IPS-18c (cell line): ENCODE measurements around the gene MCC.

ENCODE experiments used
- H3K4me3 ChIP-seq: 2 replicates; pipeline ENCODE4 v1.7.0; 2013; ENCODE audit warnings: low read depth, mild to moderate bottlenecking, low read length, moderate library complexity; ENCODE audit not compliant: insufficient read depth
- H3K9me3 ChIP-seq: one replicate; pipeline ENCODE4 v1.6.1; 2013; ENCODE audit warnings: mild to moderate bottlenecking, low read length, moderate library complexity; ENCODE audit not compliant: control insufficient read depth, insufficient read depth

Gene MCC

GRCh38 chr5:113384782-113385285 lies 103.4 kb downstream of the MCC start:
- Histone ChIP-seq H3K4me3 (no peak overlapping the region), H3K9me3 (no peaks in the 10 kb centered on the region)

DNA sequence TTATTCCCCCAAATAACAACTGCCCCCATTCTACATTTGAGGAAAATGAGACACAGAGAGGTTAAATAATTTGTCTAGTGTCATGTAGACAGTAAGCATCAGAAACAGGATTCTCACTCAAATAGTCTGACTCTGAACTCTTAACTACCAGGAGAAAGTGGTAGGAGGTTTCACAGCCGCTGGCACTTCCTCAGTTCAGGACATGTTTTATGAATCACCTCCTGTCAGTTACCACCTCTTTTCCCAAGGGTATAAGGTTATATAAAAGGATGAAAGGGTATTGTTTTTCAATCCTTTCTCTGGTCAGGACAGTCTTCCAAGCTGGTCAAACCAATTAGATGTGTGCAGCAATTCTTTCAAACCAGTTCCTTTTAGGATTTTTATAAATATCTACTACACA lies 105.5 kb downstream of the MCC start:
- H3K9me3 ChIP-seq, result no peaks in the 10 kb centered on the region
- H3K4me3 ChIP-seq, result no peak overlapping the region

- H3K9me3 ChIP-seq, result no peaks in the 10 kb centered on the region
- H3K4me3 ChIP-seq, result no peak overlapping the region
Observed at GRCh38 chr5:113381791-113382190, 106.5 kb downstream of the MCC start.

DNA sequence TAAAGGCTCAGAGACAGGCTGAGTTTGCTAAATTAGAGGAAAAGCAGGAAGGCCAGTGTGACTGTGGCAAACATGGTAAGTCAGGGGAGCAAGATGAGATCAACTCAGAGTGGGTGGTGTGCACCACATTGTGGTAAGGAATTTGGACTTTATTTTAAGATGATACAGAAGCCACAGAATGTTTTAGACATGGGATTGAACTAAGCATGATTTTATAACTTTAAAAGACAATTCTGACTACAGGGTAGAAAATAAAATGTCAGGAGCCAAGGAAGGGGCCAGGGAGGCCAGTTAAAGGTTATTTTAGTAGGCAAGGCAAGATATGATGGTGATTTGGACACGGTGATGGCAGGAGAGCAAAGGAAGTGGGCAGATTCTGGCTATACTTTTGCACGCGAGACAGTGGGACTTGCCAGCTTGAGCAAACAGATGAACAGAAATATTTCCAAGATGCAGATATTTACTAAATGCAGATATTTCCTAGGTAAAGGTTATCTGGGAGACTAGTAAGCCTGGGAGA lies 107.4 kb downstream of the MCC start:
- no peaks in the 10 kb centered on the region for H3K9me3 ChIP-seq
- no peak overlapping the region for H3K4me3 ChIP-seq

DNA sequence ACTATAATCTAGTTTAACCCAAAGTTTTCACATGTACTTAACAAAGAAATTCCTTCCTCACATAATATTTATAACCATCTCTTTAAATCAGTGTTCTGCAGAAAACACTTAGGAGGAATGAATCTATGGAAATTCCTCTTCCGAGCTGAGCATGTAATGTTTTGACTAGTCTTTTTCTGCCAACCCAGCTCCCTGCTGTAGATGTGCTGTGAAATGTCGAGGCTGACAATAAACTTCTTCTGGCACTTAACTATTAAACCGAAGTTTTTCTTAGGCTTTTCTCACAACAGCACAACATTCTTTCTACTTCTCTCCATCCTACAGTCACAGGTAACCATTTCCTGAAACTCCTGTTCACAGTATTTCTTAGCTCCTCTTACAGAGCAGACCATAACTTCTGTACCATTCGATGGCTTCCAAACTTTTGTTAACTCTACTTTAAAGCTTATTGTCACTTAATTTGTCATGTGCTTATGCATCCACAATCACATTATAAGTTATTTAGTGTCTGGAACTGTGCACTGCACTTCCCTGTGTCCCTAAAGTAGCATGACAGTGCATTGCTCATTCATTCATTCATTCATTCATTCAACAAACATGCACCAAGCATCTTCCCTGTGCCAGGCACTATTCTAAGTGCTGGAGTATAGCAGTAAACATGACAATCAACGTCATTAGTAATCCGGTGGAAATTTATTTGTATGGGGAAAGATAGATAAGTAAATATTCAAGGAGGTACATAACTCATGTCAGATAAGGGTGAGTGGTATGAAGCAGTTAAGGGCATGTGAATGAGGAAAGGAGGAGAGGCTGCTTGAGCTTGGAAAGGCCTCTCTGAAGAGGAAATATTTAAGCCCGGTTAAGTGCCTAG lies 108.1 kb downstream of the MCC start:
- H3K4me3 ChIP-seq, result no peak overlapping the region
- no peaks in the 10 kb centered on the region for H3K9me3 ChIP-seq

DNA sequence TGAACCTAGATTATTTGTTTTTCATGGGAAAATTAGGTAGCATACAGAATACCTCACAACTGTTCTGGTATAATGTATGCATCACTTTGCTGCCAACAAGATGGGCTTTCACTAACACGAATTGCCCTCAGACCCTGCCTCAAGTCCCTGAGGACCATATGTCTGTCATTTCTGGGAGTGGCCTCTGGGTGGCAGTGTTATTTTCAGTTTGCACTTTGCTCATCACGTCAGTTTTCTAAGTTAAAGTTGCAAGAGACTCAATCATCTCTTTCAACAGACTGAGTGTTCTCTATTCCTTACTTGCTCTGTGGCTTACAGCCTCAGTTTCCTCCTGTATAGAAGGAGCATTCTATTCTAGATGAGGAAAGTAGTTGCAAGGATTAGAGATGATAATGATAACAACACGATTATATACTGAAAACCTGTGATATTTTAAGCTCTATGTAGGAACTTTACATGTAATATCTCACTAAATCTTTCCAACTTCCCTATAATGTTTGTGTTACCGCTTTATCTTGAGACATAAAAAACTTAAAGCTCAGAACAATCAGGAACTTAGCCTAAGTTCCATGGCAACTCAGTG lies 109.2 kb downstream of the MCC start:
- no peaks in the 10 kb centered on the region for H3K9me3 ChIP-seq
- no peak overlapping the region for H3K4me3 ChIP-seq

DNA sequence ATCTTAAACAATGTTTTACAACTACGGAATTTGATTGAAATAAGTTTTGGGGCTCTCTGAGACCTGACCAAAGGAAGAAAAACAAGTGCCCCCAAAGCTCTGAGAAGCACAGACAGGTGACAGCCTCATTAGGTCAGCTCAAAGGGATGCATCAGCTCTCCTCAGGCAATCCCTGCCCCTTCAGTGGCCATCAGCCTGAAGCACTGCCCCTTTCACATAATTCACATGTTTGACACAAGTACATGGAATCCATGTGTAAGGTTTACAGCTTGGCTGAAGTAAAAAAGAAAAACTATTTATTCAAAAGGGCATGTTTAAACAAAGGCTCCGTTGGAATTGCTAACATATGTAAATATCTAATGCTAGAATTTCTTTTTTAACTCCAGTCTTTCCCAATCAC lies 109.7 kb downstream of the MCC start:
- Histone ChIP-seq H3K9me3 (no peaks in the 10 kb centered on the region), H3K4me3 (no peak overlapping the region)

DNA sequence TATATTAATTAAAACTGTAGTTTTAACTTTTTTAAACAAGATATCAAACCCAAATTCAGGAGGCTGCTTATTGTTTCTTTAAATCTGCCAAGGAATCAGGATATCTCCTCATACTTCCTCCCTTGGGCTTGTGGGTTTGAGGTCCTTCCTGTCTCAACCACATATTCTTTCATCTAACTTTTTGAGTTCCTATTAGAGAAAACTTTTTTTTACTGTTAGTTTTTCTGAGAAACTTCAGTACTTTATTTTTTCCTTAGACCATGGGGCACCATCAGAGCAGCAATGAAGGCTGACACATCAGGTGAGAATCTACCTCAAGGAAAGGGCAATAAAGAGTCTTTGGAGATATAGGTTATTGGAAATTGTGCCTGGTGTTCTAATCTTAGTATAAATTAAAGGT lies 110.2 kb downstream of the MCC start:
- Histone ChIP-seq H3K4me3 (no peak overlapping the region), H3K9me3 (no peaks in the 10 kb centered on the region)

DNA sequence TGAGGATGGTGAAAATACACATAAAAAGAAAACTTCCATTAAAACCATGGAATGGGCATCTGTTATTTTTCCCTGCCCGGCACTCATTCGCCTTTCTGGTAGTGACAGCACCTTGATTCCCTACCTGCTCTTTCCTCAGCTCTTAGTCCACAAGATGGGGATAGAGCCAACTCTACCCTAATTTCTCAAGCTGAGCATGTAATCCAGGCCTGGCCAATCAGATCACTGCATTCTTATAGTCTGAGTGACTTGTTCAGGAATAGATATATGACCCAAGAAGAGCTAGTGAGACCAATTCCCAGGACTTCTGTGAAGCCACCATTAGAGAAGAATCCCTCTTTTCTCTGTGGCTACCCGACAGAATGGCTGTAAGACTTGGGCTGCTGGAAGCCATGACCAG lies 111.6 kb downstream of the MCC start:
- Histone ChIP-seq H3K9me3 (no peaks in the 10 kb centered on the region), H3K4me3 (no peak overlapping the region)

DNA sequence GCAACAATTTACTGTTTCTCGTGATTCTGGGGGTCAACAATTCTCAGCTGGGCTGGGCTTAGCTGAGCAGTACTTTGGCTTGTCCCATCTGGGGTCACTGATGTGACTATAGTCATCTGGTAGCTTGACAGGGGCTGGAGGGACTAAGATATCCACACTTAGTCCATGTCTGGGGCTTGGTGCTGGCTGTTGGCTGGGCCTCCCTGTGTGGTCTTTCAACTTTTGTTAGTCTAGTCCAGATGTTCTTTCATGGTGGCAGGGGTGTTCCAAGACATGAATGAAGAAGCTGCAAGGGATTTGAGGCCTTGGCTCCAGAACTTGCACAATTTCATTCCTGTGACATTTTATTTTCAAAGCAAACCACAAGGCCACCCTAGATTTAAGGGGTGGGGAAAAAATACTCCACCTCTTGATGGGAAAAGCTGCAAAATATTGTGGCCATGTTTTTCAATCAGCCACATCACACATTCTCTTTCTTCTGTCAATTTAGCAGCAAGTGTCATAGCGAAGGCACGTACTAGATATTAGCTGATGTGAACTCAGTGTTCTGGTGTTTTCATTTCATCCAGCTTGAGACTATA lies 112.7 kb downstream of the MCC start:
- H3K4me3 ChIP-seq, result no peak overlapping the region

GRCh38 chr5:113373426-113373825 lies 114.8 kb downstream of the MCC start:
- Histone ChIP-seq H3K4me3 (no peak overlapping the region), H3K9me3 (no peaks in the 10 kb centered on the region)

More for the DNA sequence above, 112.7 kb downstream of the MCC start:
- H3K9me3 ChIP-seq, result no peaks in the 10 kb centered on the region

DNA sequence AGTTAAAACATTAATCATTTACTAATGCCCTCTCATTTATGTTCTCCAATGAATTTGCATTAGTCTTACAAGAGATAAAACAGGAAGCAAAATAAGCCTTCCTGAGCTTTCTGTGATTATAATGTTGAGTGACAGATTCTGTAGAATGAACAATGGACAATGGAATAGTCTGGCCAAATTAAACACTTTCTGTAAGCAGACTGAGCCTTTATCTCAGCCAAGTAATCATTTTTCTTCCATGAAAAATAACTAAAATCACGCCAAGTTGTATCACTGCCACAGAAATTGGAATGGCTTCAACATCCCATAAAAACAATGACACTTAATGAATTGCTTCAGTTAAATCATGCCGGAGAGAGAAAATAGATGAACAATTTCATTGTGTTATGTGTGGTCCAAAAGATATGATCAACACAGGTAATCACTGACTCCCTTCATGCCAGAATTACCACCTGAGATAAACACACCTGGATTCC lies 116.5 kb downstream of the MCC start:
- H3K4me3 ChIP-seq, result no peak overlapping the region

GRCh38 chr5:113367586-113367985 lies 120.7 kb downstream of the MCC start:
- Histone ChIP-seq H3K4me3 (no peak overlapping the region), H3K9me3 (peaks cover 12% of the 10 kb centered on the region)

More for the DNA sequence above, 116.5 kb downstream of the MCC start:
- H3K9me3 ChIP-seq, result no peaks in the 10 kb centered on the region

DNA sequence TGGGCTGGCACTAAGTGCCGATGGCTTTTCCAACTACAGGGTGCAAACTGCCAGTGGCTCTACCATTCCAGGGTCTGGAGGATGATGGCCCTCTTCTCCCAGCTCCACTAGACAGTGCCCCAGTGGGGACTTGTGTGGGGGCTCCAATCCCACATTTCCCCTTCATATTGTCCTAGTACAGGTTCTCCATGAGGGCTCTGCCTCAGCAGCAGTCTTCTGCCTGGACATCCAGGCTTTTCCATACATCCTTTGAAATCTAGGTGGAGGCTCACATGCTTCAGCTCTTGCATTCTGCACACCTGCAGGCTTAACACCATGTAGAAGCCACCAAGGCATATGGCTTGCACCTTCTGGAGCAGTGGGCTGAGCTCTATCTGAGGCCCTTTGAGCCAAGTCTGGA lies 123.8 kb downstream of the MCC start:
- peaks cover 12% of the 10 kb centered on the region for H3K9me3 ChIP-seq
- H3K4me3 ChIP-seq, result no peak overlapping the region

- Histone ChIP-seq H3K9me3 (peaks cover 12% of the 10 kb centered on the region), H3K4me3 (no peak overlapping the region)
Observed at GRCh38 chr5:113361701-113362100, 126.6 kb downstream of the MCC start.

DNA sequence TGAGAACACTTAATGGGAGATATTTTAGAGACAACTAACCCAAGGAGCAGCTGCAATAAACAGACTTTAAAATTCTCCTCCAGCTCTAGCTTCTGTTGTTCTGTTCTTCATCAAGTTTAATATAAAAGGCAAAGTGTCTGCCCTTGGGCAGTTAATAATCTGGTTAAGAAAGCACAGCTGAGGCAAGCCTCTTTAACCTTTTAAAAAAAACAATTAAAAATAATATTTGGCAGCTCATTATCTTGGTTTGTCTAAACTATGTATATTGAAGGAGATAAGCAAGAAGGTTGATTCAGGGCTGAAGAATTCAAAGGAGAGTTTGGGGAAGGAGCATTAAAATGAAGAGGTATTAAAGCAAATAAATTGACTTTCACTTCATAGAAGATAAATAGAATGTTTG lies 128.8 kb downstream of the MCC start:
- H3K4me3 ChIP-seq, result no peak overlapping the region
- H3K9me3 ChIP-seq, result peaks cover 5% of the 10 kb centered on the region

DNA sequence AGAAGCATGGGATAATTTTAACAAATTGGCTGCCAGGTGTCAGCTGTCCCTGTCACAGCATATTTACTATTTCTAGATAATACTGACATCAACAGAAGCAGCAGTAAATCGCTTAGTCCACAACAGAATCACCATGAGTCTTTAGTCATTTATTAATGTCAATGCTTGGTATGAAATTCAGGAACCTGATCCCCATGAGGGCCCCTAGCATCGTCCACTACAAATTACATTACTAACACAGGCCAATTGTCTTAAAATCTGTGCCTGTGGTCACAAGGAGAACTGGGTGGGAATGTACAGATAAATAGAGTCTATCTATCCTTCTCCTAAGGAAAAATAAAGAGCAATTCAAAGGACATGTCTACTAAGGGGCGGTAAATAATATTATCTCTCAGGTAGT lies 129.6 kb downstream of the MCC start:
- Histone ChIP-seq H3K4me3 (no peak overlapping the region), H3K9me3 (peaks cover under 1% of the 10 kb centered on the region)
